T-helper 17 cell (primary cell): ENCODE measurements around the gene KCNMA1. TPM values are rescaled to one million over a fixed set of nuclear protein-coding genes. Genes with fewer than 3 reads are reported as not detected.

Source experiments
- ATAC-seq: fragments of 150-1000 bp; cut with Tn5 transposase; 2 replicates; pipeline ENCODE4 v1.10.0; 2021; ENCODE audit warnings: mild to moderate bottlenecking, moderate library complexity
- DNase-seq, 3 donors: peaks; one replicate each; pipeline versions ENCODE4 v3.0.0 to v3.0.0-alpha.2; 2020 to 2021
- H3K9me3 ChIP-seq: one replicate; pipeline ENCODE4 v1.7.0; 2013; ENCODE audit warnings: low read length, mild to moderate bottlenecking; ENCODE audit not compliant: control insufficient read depth, poor library complexity, severe bottlenecking
- H3K27ac Mint-ChIP-seq: one replicate; pipeline ENCODE4 v1.8.0; 2022; ENCODE audit warnings: mild to moderate bottlenecking, moderate library complexity, mixed read lengths
- H3K27me3 Mint-ChIP-seq: one replicate; pipeline ENCODE4 v1.8.0; 2022; ENCODE audit warnings: mixed read lengths
- H3K36me3 Mint-ChIP-seq: one replicate; pipeline ENCODE4 v1.8.0; 2022; ENCODE audit warnings: low read depth, mixed read lengths
- H3K4me1 Mint-ChIP-seq: one replicate; pipeline ENCODE4 v1.8.0; 2022; ENCODE audit warnings: mild to moderate bottlenecking, mixed read lengths
- H3K4me3 Mint-ChIP-seq: one replicate; pipeline ENCODE4 v1.8.0; 2022; ENCODE audit warnings: mild to moderate bottlenecking, moderate library complexity, mixed read lengths
- total RNA-seq, 4 donors: library from RNA in 2 of 4; stranded (reverse) in 2 of 4; gene quantifications; one replicate each; pipeline ENCODE4 v1.2.3 and lab custom pipeline; 2022 to 2026

The KCNMA1 gene
- total RNA-seq, 2 donors from 2014 or later, result 0.27 TPM; not detected in 1

DNA sequence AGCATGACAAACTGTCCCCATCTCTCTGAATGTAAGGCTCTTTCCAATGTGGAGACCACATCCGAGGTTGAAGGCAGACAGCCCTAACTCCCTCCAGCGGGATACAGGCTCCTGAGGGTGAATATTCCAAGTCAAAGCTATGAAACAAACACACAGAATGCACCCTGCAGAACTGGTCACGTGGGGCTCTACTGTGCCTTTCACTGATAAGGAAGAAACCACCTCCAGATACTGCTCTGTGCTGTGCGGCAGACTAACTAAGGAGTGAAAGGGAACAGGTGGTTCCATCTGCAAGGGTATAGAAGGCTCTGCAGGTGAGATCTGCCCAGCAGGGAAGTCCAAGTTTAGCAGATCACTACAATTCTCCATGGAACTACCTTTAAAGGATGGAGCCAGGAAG lies 534.4 kb downstream of the KCNMA1 start:
- peaks cover 37% of the 10 kb centered on the region for H3K27me3 Mint-ChIP-seq
- DNase-seq, result no peak
- H3K36me3 Mint-ChIP-seq, result peaks cover 2% of the 10 kb centered on the region
- no peak overlapping the region for H3K27ac Mint-ChIP-seq
- peaks cover 2% of the 10 kb centered on the region for H3K4me1 Mint-ChIP-seq
- ATAC-seq, result no peak
- H3K4me3 Mint-ChIP-seq, result no peak overlapping the region
- no peaks in the 10 kb centered on the region for H3K9me3 ChIP-seq

DNA sequence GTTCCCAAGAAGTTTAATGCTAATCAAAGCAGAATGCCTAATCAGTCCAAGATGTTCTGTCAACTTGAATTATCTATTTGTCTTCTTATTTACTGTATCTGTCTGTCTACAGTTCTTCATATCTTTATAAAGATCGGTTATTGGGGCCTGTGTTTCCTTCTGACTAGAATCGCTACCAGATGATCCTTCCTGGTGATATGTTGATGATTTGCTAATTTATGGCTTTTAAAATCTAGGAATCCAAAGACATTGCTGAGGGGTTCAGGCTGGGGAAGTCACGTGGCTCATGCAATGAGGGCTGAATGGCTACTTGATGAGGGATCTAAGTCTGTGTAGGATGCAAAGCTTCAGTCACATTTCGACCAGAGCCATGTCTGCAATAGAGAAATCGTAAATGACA lies 536.3 kb downstream of the KCNMA1 start:
- H3K27ac Mint-ChIP-seq, result no peak overlapping the region
- no peaks in the 10 kb centered on the region for H3K9me3 ChIP-seq
- H3K4me3 Mint-ChIP-seq, result no peak overlapping the region
- H3K27me3 Mint-ChIP-seq, result peaks cover 45% of the 10 kb centered on the region
- no peak for DNase-seq
- peaks cover 2% of the 10 kb centered on the region for H3K4me1 Mint-ChIP-seq
- peaks cover 2% of the 10 kb centered on the region for H3K36me3 Mint-ChIP-seq
- ATAC-seq, result no peak

DNA sequence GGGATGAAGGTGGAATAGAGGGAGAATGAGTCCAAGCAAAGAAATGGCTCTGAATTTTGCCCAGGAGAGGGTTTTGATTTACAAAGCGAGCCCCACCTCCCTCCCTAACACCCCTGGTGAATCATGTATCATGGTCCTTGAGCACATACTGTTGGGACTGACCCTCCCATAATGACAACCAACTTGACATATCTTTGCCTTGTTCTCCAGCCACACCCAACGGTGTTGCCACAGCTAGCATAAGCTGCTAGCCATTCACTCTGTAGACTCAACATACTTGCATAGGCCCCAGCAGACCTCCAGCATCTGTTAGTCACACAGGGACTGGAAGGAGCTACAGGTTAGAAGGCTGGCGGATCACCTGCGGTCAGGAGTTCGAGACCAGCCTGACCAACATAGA lies 538.5 kb downstream of the KCNMA1 start:
- no peak overlapping the region for H3K4me3 Mint-ChIP-seq
- ATAC-seq, result no peak
- H3K27ac Mint-ChIP-seq, result no peak overlapping the region
- no peak for DNase-seq
- H3K36me3 Mint-ChIP-seq, result no peaks in the 10 kb centered on the region
- peaks cover 41% of the 10 kb centered on the region for H3K27me3 Mint-ChIP-seq
- no peaks in the 10 kb centered on the region for H3K9me3 ChIP-seq
- no peaks in the 10 kb centered on the region for H3K4me1 Mint-ChIP-seq

DNA sequence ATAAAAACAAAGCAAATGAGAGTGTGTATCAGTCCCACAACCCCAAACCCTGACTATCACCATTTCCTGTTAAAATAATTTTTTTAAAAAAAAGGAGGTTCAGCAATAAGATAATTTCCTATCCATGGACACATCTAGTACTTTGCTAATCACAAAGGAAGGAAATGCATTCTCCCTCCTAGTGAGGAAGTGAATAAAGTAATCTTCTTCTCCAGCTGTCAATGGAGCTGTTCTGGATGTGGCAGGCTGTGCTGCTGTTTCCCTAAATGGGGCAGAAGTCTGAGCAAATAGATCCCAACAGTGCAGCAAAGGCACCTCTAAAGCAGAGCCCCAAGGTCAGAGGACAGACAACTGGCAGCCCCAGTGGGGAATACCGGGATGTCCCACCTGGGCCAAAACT lies 540.0 kb downstream of the KCNMA1 start:
- no peak for DNase-seq
- Mint-ChIP-seq H3K4me3 (no peak overlapping the region), H3K4me1 (no peaks in the 10 kb centered on the region), H3K36me3 (no peaks in the 10 kb centered on the region), H3K27ac (no peak overlapping the region), H3K27me3 (peaks cover 37% of the 10 kb centered on the region)
- ATAC-seq, result no peak
- no peaks in the 10 kb centered on the region for H3K9me3 ChIP-seq

DNA sequence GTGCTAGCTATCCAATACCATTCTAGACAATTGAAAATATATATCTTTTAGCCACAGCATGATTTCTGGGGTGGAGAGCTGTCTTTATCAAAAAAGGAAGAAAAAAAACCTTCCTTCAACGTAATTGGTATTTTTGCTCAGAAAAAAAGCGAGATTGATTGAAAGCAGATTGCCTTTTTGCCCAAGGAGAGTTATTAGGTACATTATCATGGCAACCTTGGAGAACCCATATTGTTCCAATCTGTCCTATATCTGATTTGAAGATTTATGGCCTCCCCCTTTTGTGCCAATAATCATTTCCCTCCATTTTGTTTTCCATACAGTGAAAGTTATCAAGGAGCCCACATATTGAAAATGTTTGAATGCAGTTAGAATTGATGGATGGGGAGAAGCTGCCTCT lies 544.5 kb downstream of the KCNMA1 start:
- no peaks in the 10 kb centered on the region for H3K36me3 Mint-ChIP-seq
- no peak for ATAC-seq
- H3K9me3 ChIP-seq, result no peaks in the 10 kb centered on the region
- no peak overlapping the region for H3K4me3 Mint-ChIP-seq
- H3K27ac Mint-ChIP-seq, result no peak overlapping the region
- no peak for DNase-seq
- peaks cover 23% of the 10 kb centered on the region for H3K27me3 Mint-ChIP-seq
- H3K4me1 Mint-ChIP-seq, result no peaks in the 10 kb centered on the region

DNA sequence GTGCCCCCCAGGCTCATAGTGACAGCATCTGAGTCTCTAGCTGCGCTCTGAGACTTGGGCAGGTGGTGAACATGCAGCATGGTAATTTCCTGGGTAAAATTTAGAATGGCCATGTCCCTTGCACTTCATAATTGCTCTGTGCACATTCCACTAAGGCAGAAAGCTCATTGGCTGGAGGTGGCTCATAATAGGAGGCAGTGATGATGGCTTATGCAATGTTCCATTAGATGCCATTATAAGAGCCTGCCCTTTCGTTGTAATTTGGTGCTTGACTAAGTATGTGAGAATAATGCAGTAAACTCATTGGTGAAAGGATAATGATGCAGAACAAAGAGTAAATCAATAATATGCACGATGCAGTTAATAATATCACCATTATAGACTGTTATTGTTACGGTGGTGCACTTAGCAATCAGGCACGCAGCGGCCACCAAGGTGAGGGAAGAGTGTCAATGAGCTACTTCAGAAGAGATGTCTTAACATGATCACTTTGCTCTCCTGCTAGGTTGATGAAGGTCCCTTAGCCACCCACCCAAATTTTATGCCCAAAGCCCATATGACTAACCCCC lies 545.9 kb downstream of the KCNMA1 start:
- H3K4me1 Mint-ChIP-seq, result no peaks in the 10 kb centered on the region
- H3K36me3 Mint-ChIP-seq, result no peaks in the 10 kb centered on the region
- no peaks in the 10 kb centered on the region for H3K9me3 ChIP-seq
- no peak overlapping the region for H3K4me3 Mint-ChIP-seq
- DNase-seq (no peak), ATAC-seq (no peak)
- H3K27ac Mint-ChIP-seq, result no peak overlapping the region
- peaks cover 17% of the 10 kb centered on the region for H3K27me3 Mint-ChIP-seq

DNA sequence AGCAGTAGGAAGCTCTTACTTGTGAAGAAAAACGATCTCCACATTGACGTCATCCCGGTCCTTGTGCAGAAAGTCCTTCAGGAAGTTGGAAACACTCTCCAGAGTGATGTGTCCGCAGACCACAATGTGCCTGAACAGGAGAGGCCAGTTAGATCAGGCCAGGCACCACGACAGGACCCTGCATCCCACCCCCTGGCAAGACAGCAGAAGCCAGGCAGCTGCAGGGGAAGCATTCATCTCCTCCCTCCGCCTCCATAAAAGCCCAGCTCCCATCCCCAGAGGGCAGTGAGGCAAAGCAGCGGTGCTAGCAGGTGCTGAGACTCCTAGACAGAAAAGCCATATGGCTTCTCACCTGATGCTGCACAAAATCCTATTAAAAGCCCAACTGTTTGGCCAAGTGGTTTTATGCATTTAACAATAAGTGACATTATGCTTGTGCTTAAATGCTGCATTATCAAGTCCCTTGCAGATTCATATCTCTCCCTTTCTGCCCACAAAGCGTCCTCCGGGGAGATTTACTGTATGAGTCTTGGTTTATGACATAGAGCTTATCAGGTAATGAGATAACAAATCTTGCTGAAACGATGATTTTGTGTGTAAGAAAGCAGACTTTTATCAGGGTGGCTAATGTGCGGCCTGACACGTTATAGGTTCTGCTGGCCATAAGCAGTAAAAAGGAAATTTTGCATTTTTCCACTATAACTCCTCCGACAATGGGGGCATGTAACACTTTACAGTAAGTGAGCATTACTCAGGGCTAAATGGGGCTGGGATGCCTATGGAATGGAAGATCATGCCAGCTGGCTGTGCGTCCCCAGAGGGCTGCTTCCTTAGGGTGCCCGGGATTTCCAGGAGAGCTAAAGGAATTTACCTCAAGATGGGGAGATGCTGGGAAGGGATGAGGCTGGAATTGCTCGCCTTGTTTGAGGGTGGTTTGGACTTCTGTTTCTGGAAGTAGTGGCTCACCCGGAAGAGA lies 546.9 kb downstream of the KCNMA1 start:
- DNase-seq, result no peak
- no peaks in the 10 kb centered on the region for H3K4me1 Mint-ChIP-seq
- no peaks in the 10 kb centered on the region for H3K9me3 ChIP-seq
- H3K27me3 Mint-ChIP-seq, result peaks cover 9% of the 10 kb centered on the region
- no peak for ATAC-seq
- H3K36me3 Mint-ChIP-seq, result no peaks in the 10 kb centered on the region
- no peak overlapping the region for H3K27ac Mint-ChIP-seq
- no peak overlapping the region for H3K4me3 Mint-ChIP-seq

DNA sequence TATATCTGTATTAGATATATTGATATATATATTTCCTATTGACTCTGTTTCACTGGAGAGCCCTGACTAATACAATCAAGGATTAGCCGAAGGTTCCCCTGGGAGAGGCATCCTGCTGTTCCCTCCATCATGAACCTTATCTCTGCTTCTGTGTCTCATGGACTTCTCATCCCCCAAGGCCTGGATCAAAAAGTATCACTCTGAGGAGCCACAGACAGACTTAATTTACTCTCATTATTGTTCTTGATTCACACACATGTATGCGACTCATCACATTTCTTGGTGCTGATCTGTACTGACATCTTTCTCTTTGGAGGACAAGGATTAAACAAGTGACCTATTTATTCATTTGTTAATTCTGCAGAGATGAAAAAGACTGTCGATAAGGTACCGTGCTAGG lies 550.2 kb downstream of the KCNMA1 start:
- Mint-ChIP-seq H3K4me3 (no peak overlapping the region), H3K4me1 (no peaks in the 10 kb centered on the region), H3K27ac (no peak overlapping the region), H3K27me3 (peaks cover 9% of the 10 kb centered on the region), H3K36me3 (no peaks in the 10 kb centered on the region)
- no peak for ATAC-seq
- no peak for DNase-seq
- no peaks in the 10 kb centered on the region for H3K9me3 ChIP-seq

DNA sequence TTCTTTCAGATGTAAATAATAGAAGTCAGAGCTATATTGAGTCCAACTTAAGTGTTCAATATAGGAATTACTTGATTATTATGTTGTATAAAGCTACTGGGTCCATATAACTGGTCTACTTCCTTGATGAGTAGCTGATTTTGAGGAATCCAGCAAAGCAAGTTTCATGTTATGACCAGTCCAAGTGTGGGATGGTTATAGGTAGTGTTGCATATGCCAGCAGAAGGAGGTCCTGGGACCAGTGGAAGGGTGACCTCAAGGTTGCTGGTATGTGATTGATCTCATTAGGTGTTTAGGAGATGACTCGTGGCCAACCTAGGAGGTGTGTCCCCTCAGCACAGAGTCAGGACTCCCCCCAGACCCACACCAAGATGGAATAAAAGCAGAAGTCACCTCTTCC lies 551.5 kb downstream of the KCNMA1 start:
- no peak overlapping the region for H3K27ac Mint-ChIP-seq
- no peaks in the 10 kb centered on the region for H3K36me3 Mint-ChIP-seq
- no peaks in the 10 kb centered on the region for H3K9me3 ChIP-seq
- DNase-seq (no peak), ATAC-seq (no peak)
- no peaks in the 10 kb centered on the region for H3K4me1 Mint-ChIP-seq
- H3K27me3 Mint-ChIP-seq, result peaks cover 9% of the 10 kb centered on the region
- no peak overlapping the region for H3K4me3 Mint-ChIP-seq

DNA sequence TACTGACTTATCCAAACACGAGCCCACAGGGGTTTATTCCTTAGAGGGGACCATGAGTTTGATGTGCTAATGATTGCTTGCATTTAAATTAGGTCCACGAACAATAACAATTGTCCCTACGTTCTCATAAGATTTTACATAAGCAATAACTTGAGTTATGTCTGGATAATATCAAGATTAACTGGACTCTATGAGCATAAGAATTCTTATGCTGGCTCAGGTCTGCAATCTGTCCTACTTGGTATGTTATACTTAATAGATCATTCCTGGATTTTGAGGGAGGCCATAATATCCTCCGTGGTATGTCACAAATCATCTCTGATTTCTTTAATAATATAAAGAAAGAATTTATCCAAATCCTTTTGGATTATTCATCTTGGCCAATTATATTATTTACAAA lies 552.3 kb downstream of the KCNMA1 start:
- no peak overlapping the region for H3K4me3 Mint-ChIP-seq
- no peaks in the 10 kb centered on the region for H3K9me3 ChIP-seq
- no peak for DNase-seq
- H3K27ac Mint-ChIP-seq, result no peak overlapping the region
- ATAC-seq, result no peak
- no peaks in the 10 kb centered on the region for H3K36me3 Mint-ChIP-seq
- no peaks in the 10 kb centered on the region for H3K4me1 Mint-ChIP-seq
- H3K27me3 Mint-ChIP-seq, result peaks cover 9% of the 10 kb centered on the region

DNA sequence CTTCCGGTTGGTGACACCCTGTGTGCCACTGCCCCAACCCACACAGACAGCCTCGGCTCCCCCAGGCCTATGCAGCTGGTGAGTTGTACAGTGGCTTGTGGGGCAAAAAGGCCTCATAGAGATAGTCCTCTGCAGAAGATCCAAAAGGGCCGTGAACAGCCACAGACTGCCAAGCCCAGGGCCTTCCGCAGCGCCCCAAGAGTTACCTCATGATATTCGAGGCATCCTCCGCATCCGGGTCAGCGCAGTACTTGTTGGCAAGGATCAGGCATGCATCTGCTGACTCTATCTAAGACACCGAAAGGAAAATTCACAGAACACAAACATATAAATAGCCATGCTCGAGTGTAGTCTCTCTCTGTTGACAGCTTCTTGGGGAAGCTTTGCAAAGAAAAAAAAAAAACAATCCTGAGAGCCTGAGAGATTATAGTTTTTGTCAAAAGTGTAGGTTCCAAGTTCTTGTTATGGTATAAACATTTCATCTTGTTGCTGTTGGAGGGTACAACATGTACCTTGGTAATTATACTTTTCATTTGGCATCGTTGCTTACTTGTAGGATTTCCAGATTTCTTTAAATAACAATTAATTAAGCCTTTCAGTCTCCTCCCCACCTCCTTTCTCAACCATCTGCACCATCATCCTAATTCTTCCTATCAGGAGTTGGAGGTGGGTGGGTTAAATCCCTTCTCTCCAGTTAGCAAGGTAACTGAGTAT lies 553.0 kb downstream of the KCNMA1 start:
- DNase-seq (no peak), ATAC-seq (no peak)
- peaks cover 2% of the 10 kb centered on the region for H3K27me3 Mint-ChIP-seq
- H3K27ac Mint-ChIP-seq, result no peak overlapping the region
- no peaks in the 10 kb centered on the region for H3K9me3 ChIP-seq
- no peaks in the 10 kb centered on the region for H3K36me3 Mint-ChIP-seq
- no peaks in the 10 kb centered on the region for H3K4me1 Mint-ChIP-seq
- H3K4me3 Mint-ChIP-seq, result no peak overlapping the region

DNA sequence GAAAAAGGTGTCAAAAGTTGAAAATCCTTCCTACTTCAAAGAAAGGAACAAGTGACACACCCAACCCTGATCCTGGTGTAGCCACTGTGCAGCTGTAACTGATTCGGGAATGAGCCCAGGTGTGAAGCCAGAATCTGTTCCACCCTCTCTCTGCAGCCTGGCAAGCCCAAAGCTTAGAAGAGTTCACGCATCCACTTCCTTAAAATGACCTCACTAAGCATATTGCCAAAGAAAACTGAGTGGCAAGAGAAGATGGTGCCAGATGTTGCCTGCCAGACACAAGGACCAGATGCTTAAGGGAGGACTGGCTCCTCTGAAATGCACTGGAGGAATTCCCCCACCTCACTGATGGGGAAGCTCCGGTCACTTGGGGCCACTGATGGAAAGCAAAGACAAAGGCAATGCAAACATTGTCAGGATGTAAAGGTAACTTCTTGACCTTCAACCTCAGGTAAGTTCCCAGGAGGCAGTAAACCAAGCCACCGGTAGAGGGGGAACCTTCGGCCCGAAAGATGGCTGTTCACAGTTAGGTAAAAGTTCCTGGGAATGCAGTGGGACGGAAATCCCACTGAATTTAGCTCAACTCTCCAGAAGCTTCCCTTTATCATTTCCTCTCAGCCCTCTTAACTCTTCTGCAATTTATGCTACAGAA lies 554.9 kb downstream of the KCNMA1 start:
- no peak for DNase-seq
- Mint-ChIP-seq H3K27me3 (peaks cover 8% of the 10 kb centered on the region), H3K36me3 (no peaks in the 10 kb centered on the region), H3K4me1 (no peaks in the 10 kb centered on the region), H3K27ac (no peak overlapping the region), H3K4me3 (no peak overlapping the region)
- ATAC-seq, result no peak
- no peaks in the 10 kb centered on the region for H3K9me3 ChIP-seq

DNA sequence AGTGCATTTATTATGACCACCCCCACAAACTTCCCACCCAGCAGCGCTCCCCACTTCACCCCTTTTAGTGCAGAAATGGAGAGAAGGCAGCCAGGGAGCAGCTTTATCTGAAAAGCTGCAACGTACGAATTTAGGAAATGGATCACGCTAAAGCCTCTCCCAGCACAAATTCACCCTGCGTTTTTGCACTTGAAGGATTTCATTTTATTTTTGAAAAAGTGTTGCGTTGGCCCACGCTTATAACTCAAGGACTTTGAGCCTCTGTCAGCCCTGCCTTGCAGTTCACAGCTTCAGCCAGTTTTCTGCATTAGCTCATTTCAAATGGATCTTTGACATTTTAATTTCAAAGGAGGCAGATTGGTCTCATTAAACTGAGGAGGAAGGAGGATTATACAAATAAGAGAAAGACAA lies 556.1 kb downstream of the KCNMA1 start:
- Mint-ChIP-seq H3K27ac (no peak overlapping the region), H3K27me3 (peaks cover 12% of the 10 kb centered on the region), H3K4me1 (no peaks in the 10 kb centered on the region), H3K4me3 (no peak overlapping the region), H3K36me3 (no peaks in the 10 kb centered on the region)
- no peaks in the 10 kb centered on the region for H3K9me3 ChIP-seq
- no peak for DNase-seq
- ATAC-seq, result no peak
